ENCODE results near the gene CCDC34. TPM values are rescaled to one million over a fixed set of nuclear protein-coding genes. Genes with fewer than 3 reads are reported as not detected.
A peak's percentile ranks its signal among the peaks of the same experiment; 100 is the strongest.

Gene CCDC34
- 10 to 100 TPM; 26.8 to 28.5 TPM for total RNA-seq

GRCh38 chr11:27362749-27363575 lies at the start of gene CCDC34:
Gene CCDC34, minus strand, starts transcription at chr11:27363215. Its CDS starts 21 bp downstream, at chr11:27363194.
- CTCF ChIA-PET = interaction anchor here (0.8 kb wide), 1 partner anchor 136 kb away, joined by 3 read pairs; no protein-coding TSS in a partner anchor
- Mint-ChIP-seq H3K9me3 (no peaks in the 10 kb centered on the region), H3K4me3 (peak within 1 kb of the TSS; percentile 87), H3K36me3 (ENCODE audit: low read depth) (no peaks in the 10 kb centered on the region), H3K27ac (peak within 1 kb of the TSS; percentile 90), H3K27me3 (no peaks in the 10 kb centered on the region), H3K4me1 (ENCODE audit: low read depth) (peaks cover 34% of the 10 kb centered on the region)
- POLR2A ChIA-PET = no interaction called here
- TF ChIP-seq CTCF (IDR thresholded peaks at IDR 0.05) = no peak
- DNase-seq (peak; percentile 91), ATAC-seq (peak; percentile 98)
- intact Hi-C loops (cut with micrococcal nuclease) = loop anchor here (10.0 kb wide), 1 partner anchor 112 kb away; the partner anchor contains the start of gene LGR4

GRCh38 chr11:27412192-27412691 lies 49.2 kb upstream of the CCDC34 start:
- TF ChIP-seq CTCF (IDR thresholded peaks at IDR 0.05) = no peak
- DNase-seq = no peak
- ChIA-PET POLR2A (no interaction called here), CTCF (no interaction called here)
- H3K27ac Mint-ChIP-seq = no peak overlapping the region
- ATAC-seq = no peak
- no peaks in the 10 kb centered on the region for H3K4me1 Mint-ChIP-seq (ENCODE audit: low read depth)
- peaks cover 2% of the 10 kb centered on the region for H3K27me3 Mint-ChIP-seq
- H3K9me3 Mint-ChIP-seq = no peaks in the 10 kb centered on the region
- H3K36me3 Mint-ChIP-seq (ENCODE audit: low read depth) = no peaks in the 10 kb centered on the region
- intact Hi-C loops (cut with micrococcal nuclease) = no loop called here
- no peak overlapping the region for H3K4me3 Mint-ChIP-seq

GRCh38 chr11:27411328-27411727 lies 48.3 kb upstream of the CCDC34 start:
- ChIA-PET CTCF (no interaction called here), POLR2A (no interaction called here)
- ATAC-seq (no peak), DNase-seq (no peak)
- intact Hi-C loops (cut with micrococcal nuclease) = no loop called here
- H3K27ac Mint-ChIP-seq = no peak overlapping the region
- no peaks in the 10 kb centered on the region for H3K9me3 Mint-ChIP-seq
- no peak for TF ChIP-seq CTCF (IDR thresholded peaks at IDR 0.05)
- H3K4me1 Mint-ChIP-seq (ENCODE audit: low read depth) = no peaks in the 10 kb centered on the region
- H3K27me3 Mint-ChIP-seq = peaks cover 2% of the 10 kb centered on the region
- no peaks in the 10 kb centered on the region for H3K36me3 Mint-ChIP-seq (ENCODE audit: low read depth)
- no peak overlapping the region for H3K4me3 Mint-ChIP-seq

GRCh38 chr11:27410272-27410671 lies 47.3 kb upstream of the CCDC34 start:
- Mint-ChIP-seq H3K4me3 (no peak overlapping the region), H3K27me3 (peaks cover 2% of the 10 kb centered on the region), H3K36me3 (ENCODE audit: low read depth) (no peaks in the 10 kb centered on the region), H3K27ac (no peak overlapping the region), H3K4me1 (ENCODE audit: low read depth) (no peaks in the 10 kb centered on the region), H3K9me3 (no peaks in the 10 kb centered on the region)
- POLR2A ChIA-PET = no interaction called here
- DNase-seq = no peak
- intact Hi-C loops (cut with micrococcal nuclease) = no loop called here
- ATAC-seq = no peak
- no peak for TF ChIP-seq CTCF (IDR thresholded peaks at IDR 0.05)
- CTCF ChIA-PET = no interaction called here

GRCh38 chr11:27409742-27410141 lies 46.7 kb upstream of the CCDC34 start:
- CTCF ChIA-PET = no interaction called here
- Mint-ChIP-seq H3K27ac (no peak overlapping the region), H3K4me3 (no peak overlapping the region), H3K4me1 (ENCODE audit: low read depth) (no peaks in the 10 kb centered on the region), H3K9me3 (no peaks in the 10 kb centered on the region), H3K36me3 (ENCODE audit: low read depth) (no peaks in the 10 kb centered on the region), H3K27me3 (peaks cover 2% of the 10 kb centered on the region)
- DNase-seq = no peak
- ATAC-seq = no peak
- POLR2A ChIA-PET = no interaction called here
- no peak for TF ChIP-seq CTCF (IDR thresholded peaks at IDR 0.05)
- intact Hi-C loops (cut with micrococcal nuclease) = no loop called here
